ENCODE data around the gene TMEM150A. TPM values are rescaled to one million over a fixed set of nuclear protein-coding genes. Genes with fewer than 3 reads are reported as not detected.

TMEM150A gene
- total RNA-seq, 2 experiments from 2014 or later, result 3.9 to 4.4 TPM

DNA sequence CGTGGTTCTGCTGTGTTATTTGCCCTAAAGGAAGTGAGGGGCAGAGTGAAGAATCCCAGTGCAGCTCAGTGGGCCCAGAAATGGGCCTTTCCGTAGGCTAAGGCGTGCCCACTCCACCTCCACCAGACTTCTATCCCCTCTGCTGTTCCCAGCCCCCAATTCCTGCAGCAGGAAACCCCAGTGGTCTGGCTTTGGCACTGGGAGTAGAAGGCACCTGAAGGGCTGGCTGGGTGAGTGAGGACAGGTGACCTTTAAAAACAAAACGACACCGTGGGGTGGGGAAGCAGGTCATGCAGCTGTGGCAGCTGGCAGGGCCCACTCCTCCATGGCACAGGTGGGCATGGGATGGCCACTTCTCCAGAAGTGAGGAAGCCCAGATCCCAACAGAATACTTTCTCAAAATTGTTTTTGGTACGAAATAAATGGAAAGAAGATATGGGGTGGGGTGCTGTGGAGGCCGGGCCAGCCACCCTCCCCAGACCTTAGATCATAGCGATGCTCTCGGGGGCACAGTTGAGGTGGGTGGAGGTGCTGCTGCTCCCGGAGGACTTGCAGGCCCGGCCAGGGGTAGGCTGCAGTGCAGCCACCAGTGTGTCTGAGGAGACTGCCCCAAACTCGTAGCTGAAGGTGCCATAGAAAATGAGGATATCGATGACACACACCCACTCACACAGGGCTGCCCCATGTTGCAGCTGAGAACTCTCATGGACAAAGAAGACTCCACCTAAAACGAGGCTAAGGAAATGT is 3.7 kb downstream of the TMEM150A start:
- POLR2A ChIA-PET, result no interaction called here
- CTCF ChIA-PET, result no interaction called here

DNA sequence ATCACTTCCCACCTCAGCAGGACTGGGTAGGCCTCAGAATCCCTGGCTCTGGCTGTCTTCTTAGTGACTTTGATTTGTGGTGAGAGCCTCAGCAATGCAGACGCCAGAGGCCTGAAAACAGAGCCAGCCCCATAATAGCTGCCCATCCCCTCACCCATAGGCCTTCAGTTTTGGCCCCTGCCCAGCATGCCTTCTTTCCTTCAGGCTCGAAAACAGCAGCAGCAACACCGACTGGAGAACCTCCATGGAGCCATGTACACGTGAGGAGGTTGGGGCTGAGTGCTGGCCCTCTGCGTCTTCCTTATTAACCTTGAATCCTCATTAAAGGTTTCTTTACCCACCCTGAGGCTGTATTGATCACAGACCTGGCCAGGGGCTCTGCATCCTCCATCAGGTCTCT is 5.3 kb downstream of the TMEM150A start:
- POLR2A ChIA-PET, result no interaction called here
- CTCF ChIA-PET, result no interaction called here

DNA sequence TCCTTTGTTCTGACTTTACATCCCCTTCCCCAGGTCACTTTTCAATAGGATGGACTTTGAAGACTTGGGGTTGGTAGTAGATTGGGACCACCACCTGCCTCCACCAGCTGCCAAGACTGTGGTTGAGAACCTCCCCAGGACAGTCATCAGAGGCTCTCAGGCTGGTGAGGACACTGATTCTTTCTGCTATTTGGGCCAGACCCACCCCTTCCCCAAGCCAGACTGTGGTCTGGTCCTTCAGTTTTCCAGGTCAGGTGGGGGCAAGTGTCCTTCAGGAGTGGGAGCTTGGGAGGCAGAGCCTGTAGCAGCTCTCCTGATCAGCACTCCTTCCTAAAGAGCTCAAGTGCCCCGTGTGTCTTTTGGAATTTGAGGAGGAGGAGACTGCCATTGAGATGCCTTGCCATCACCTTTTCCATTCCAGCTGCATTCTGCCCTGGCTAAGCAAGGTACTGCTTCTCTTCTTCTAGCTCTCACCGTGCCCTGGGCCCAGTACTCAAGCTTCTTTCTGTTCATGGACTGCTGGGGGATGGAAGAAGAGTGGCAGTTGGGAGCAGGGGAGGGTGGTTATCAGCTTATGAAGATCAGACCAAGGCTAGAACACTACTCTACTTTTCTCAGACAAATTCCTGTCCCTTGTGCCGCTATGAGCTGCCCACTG is 5.9 kb downstream of the TMEM150A start:
- CTCF ChIA-PET, result interaction anchor here (1.0 kb wide), 1 partner anchor 8 kb away, joined by 3 read pairs; no protein-coding TSS in a partner anchor
- POLR2A ChIA-PET, result interaction anchor here (1.9 kb wide), 1 partner anchor 12 kb away, joined by 12 read pairs; the partner anchor contains the start of gene VAMP5

DNA sequence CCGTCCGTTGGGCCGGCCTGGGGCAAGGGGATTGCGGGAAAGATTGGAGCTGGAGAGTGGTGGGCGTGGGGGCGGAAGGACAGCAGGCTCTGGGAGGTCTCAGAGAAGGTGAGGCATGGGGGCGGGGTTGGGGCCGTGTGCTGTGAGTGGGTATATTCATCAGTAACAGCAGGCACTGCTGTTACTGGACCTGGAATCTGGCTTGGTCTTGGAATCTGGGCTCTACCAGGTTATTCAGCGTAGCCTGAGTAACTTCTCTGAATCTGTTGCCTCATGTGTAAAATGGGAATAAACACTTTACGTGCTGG is 6.5 kb downstream of the TMEM150A start:
- ChIA-PET POLR2A (interaction anchor here (0.9 to 1.9 kb wide), 3 partner anchors 9 to 15 kb away, joined by 3 to 12 read pairs (median 3); partner anchors contain the start of gene VAMP5), CTCF (interaction anchor here (1.0 to 1.6 kb wide), 4 partner anchors 9 to 21 kb away, joined by 3 to 6 read pairs (median 3); partner anchors contain the start of genes C2orf68 and VAMP8)

DNA sequence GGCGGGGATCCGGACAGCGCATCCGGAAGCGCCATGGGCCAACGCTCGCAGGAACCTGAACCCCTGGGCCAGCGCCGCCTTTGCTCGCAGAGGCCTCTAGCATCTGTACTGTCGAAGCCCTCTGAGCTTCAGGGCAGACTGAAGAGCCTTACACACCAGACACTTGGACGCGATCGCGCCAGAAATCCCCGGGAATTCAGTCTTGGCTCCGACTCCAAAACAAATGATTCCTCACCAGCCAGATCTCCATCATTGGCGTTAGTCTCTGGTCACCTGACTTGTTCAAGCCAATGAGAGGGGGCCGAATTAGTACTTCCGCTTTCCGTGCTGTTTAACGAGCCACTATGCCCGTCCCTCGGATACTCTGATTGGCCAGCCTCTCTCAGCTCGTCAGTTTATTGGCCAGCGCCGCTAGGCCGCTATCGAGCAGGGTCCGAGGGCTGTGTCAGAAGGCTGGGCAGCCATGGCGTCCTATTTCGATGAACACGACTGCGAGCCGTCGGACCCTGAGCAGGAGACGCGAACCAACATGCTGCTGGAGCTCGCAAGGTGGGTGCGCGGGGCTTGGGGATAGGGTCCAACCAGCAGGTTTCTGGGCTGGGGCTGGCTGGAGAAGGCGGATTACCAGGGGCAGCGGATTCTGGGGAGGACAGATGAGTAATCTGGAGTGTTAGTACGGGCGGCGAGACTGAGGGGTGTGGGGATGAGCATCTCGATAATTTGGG is 7.0 kb downstream of the TMEM150A start, which contains the start of gene RNF181:
TSS of gene RNF181 (plus strand) at position 445 of the 725 bp plus-strand sequence. CDS start at position 464, 19 bp downstream.
- ChIA-PET CTCF (interaction anchor here (0.6 to 1.8 kb wide), 7 partner anchors 9 to 285 kb away, joined by 3 to 7 read pairs (median 3); partner anchors contain the start of genes C2orf68 and VAMP8), POLR2A (interaction anchor here (0.7 to 1.9 kb wide), 8 partner anchors 10 to 162 kb away, joined by 3 to 12 read pairs (median 5); partner anchors contain the start of genes C2orf68, GGCX, MAT2A and VAMP5)

DNA sequence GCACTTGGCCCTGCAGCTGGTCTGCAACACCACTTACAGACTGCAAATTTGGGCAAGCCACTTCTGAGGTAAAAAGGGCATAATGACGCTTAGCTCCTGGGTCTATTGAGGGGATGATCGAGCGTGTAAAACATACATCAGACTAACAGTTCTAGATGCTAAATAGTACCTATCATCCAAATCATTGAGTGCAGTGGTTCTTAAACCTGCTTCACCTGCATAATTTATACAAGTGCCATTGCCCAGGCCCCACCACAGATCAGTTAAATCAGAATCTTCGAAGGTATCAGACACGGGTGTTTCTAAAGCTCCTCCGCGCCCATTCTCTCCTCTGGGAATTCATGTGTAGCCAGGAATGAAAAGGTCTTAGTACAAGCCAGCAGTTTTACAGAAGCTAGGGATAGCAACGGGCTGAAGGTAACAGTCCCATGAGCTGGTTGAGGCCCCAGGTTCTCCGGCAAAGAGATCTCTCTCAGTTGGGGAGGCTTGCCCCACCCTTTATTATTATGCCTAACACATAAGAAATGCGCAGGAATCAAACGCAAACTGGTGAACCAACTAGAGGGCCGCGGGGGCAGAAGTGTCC is 7.7 kb downstream of the TMEM150A start:
- POLR2A ChIA-PET, result interaction anchor here (0.7 to 1.9 kb wide), 8 partner anchors 10 to 161 kb away, joined by 3 to 12 read pairs (median 5); partner anchors contain the start of genes C2orf68, GGCX, MAT2A and VAMP5
- CTCF ChIA-PET, result interaction anchor here (0.6 to 1.8 kb wide), 7 partner anchors 9 to 511 kb away, joined by 3 to 7 read pairs (median 3); partner anchors contain the start of genes C2orf68, POLR1A, PTCD3 and VAMP8

DNA sequence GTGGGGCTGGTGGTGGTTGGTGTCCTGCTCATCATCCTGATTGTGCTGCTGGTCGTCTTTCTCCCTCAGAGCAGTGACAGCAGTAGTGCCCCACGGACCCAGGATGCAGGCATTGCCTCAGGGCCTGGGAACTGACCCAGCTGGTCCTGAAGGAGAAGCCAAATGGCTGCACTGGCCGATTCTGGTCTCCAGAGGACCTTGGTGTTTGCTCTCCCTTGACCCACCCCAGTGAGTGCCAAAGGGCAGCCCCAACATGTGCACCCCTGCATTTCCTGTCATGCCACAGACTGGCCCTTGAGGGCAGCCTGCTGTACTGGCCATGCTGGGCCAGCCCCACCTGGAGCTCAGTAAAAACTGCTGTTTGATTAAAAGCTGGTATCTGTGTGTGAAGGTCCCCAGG is 9.5 kb downstream of the TMEM150A start:
- ChIA-PET CTCF (no interaction called here), POLR2A (interaction anchor here (0.6 to 0.7 kb wide), 2 partner anchors 11 to 12 kb away, joined by 3 to 7 read pairs; no protein-coding TSS in a partner anchor)

DNA sequence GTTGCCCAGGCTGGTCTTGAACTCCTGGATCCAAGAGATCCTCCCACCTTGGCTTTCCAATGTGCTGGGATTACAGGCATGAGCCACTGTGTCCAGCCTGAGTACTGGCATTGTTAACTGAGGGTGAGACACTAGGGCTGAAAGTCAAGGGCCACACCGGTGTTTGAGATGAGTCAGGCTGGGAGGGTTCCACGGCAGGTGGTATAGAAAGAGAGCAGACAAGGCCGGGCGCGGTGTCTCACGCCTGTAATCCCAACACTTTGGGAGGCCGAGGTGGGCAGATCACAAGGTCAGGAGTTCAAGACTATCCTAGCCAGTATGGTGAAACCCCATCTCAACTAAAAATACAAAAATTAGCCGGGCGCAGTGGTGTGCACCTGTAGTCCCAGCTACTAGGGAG is 10.2 kb downstream of the TMEM150A start:
- ChIA-PET CTCF (interaction anchor here (0.6 kb wide), 1 partner anchor 39 kb away, joined by 3 read pairs; no protein-coding TSS in a partner anchor), POLR2A (interaction anchor here (0.6 kb wide), 1 partner anchor 62 kb away, joined by 5 read pairs; no protein-coding TSS in a partner anchor)

DNA sequence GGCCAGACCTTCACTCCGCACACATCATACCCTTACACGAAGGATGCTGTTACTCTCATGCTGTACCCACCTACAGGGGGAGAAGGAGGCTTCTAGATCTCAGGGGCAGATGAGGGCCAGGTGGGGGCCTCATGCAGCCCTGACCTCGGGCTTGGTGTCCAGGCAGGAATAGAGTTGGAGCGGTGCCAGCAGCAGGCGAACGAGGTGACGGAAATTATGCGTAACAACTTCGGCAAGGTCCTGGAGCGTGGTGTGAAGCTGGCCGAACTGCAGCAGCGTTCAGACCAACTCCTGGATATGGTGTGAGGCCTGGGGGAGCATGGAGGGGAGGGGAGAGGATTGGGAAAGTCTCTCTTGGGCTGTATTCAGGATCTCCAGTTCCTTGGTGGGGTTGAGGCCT is 10.9 kb downstream of the TMEM150A start:
- ChIA-PET CTCF (no interaction called here), POLR2A (no interaction called here)

DNA sequence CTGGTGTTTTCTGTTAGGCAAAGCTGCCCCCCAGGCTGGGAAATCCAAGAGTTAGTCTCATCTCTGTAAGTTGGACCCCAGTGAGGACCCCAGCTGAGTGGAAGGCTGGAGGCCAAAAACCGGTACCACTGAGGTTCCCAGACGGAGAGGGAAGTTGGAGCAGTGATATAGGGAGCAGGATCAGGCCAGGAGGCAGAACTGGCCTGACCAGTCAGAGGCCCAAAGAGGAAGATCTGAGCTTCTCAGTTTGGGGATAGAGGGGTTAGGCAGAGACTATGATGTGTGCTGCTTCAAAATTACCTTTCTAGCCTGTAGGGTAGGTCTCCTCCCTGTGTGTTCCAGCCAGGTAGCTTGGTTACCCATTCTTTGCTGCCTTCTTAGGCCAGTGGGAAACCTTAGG is 11.5 kb downstream of the TMEM150A start:
- CTCF ChIA-PET, result no interaction called here
- POLR2A ChIA-PET, result no interaction called here

DNA sequence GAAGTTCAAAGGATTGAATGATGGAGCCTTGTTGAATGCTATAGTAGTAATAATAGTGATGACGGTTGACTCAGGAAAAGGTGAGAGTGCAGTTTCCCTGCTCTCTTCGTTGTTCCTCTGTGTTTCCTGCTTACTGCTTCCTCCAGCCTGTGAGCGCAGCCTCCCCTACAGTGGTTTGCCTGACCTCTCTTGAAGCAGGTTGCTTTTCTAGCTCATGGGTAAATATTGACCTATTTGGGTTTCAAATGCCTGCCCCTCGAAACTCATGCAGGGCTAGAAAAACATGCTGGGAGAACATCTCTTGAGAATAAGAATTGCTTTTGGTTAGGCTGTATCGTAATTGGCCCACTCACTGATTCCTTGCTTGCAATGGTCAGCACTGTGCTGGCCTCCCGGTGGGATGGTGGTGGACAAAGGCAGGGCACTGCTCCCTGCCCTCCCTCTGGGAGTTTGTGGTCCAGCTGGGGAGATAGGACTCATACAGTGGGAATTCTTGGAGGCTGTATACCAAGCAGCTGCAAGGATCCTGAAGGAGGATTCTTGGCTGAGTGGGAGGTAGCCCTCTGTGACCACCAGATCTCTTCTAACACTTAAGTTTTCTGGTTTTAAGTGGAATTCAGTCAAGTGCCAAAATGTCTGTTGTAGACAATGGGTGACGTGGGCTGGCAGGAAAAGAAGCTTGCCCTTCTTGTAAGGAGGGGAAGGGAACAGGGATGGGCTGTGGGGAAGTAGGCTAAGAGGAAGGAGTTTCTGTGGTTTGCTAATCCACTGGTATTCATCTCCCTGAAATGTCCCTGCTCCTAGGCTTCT is 12.3 kb downstream of the TMEM150A start:
- CTCF ChIA-PET, result interaction anchor here (1.3 kb wide), 1 partner anchor 13 kb away, joined by 4 read pairs; the partner anchor contains the start of gene TMEM150A
- POLR2A ChIA-PET, result no interaction called here

DNA sequence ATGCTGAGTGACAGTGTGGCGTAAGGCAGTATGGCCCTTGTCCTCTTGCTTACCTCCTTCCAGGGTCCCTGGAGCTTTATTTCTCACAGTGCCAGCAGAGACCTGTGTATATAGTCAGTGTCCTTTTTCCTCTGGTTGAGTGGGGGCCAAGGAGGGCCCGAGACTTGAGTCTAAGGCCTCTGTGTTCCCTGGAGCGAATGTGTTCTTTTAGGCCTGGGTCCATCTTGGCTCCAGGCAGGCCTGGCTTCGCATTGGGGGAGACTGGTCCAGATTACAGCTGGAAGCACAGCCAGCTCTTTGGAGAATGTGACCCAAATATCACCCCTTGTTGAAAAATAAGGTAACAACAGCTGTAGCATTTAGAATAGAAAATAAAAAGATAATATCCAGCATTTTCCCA is 13.3 kb downstream of the TMEM150A start:
- CTCF ChIA-PET, result interaction anchor here (1.3 kb wide), 1 partner anchor 14 kb away, joined by 4 read pairs; the partner anchor contains the start of gene TMEM150A
- POLR2A ChIA-PET, result no interaction called here

DNA sequence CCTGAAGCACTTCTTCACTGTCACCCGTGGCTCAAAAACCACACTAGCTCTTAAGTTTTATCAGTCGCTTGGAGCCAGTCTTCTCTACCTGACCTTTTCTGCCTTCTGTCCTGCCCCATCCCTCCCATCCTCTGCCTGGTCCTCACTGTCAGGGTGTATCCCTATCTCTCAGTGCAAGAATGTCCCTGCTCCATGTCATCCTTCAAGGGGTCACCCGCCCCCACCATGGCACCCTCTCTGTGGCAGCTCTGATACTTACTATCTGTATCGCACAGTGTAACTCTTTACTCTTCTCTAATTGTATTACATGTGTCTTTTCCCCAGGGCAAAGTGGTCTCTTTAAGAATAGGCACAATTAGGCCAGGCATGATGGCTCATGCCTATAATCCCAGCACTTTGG is 13.9 kb downstream of the TMEM150A start:
- CTCF ChIA-PET, result interaction anchor here (1.3 kb wide), 1 partner anchor 15 kb away, joined by 4 read pairs; the partner anchor contains the start of gene TMEM150A
- POLR2A ChIA-PET, result no interaction called here

DNA sequence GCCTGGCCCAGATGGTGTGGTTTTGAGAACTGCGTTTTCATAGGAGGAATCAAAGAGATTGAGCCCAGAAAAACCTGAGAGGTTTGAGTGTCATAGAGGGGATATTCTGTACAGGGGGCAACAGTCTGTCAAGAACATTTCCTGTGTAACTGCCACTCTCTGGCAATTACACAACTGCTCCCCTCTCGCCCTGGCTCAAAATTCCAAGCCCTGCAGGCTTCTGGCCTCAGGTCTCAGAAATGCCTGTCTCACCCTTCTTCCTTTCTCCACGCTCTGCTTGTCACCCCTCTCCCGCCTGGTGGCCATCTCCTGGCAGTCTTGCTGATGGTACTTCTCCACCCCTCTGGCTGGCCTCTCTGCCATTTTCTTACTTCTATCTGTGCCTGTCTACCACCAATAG is 14.3 kb downstream of the TMEM150A start:
- ChIA-PET CTCF (interaction anchor here (1.1 kb wide), 1 partner anchor 10 kb away, joined by 7 read pairs; the partner anchor contains the start of gene VAMP8), POLR2A (no interaction called here)

DNA sequence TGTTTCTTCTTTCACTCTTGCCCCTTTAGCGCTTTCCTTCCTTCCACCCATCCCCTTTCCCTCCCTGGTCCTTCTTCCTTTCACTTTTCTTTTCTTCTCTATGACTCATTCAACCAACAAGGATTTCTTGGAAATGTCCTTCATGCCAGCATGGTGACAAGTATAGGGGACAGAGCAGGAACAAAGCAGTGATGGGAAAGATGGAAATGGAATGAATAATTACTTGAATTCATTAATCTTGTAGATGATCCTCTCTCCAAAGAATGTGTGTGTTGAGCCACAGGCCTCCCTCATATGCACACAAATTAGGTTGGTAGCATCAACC is 16.8 kb downstream of the TMEM150A start:
- POLR2A ChIA-PET, result interaction anchor here (2.9 kb wide), 1 partner anchor 10 kb away, joined by 12 read pairs; the partner anchor contains the start of gene RNF181
- CTCF ChIA-PET, result no interaction called here

DNA sequence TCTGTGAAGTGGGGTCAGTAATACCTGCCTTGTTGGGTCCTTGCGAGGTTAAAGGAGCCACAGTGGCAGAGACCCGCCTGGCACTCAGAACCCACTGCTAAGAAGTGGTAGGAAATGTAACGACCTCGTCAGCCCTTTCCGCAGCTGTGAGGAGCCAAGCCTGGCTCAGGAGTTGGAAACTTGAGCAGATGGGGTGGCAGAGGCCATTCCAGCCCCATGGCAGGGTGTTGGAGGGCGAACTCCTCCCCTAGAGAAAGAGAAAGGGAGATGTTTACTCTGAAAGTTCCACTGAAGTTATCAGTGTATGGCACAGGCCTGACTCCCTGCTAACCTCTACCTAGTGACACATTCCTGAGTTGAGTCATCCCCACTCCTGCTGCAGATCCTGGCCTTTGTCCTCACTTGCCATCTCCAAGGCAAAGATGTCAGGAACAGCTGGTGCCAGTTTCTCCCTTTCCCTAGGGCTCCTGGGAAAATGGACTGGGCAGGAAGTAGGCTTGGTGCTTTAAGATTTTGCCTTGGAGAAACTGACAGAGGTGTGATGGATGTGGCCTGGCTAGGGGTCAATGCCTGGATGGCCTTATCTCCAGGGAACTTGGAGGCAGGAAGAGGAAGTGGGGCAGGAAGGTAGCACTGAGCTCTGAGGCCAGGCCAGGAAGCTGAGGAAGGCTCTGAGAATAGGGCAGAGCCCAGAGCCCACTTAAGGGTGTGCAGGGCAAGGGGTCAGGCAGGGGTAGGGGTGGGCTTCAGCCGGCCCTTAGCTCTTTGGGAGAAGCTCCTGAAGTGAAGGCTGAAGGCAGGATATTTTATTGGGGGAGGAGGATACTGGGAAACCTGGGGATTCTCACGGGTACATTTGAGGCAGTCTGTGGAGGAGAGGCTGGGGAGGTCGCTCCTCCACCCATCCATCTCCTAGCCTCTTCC is 17.4 kb downstream of the TMEM150A start:
- CTCF ChIA-PET, result interaction anchor here (1.5 to 1.8 kb wide), 2 partner anchors 24 to 52 kb away, joined by 3 to 4 read pairs; no protein-coding TSS in a partner anchor
- POLR2A ChIA-PET, result interaction anchor here (0.6 to 2.9 kb wide), 3 partner anchors 10 to 32 kb away, joined by 3 to 12 read pairs (median 3); partner anchors contain the start of gene RNF181

DNA sequence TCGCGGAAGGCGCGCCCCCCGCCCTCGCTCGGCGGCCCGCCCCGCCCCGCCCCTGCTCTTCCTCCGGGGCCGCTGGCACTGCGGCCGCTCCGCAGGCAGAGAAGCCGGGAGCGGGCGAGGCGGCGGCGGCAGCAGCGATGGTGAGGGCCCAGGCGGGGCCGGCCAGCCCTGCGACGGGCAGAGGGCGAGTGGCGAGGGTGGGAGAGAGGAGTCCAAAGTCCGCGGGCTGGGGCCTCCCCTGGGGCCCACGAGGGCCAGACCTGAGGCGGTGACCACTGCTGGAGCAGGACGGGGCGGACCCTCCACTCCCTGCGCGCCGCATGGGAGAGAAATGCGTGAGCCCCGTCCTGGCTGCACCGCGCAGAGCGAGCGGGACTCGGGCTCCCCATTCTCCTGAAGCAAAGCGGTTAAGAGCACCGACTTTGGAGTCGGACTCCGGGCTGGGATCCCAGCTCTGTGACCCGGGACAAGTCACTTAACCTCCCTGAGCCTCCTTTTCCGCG is 18.1 kb downstream of the TMEM150A start, which contains the start of gene VAMP5:
TSS of gene VAMP5 (plus strand) at position 78 of the 503 bp plus-strand sequence. CDS start at position 138, 60 bp downstream.
- ChIA-PET POLR2A (interaction anchor here (0.6 to 2.9 kb wide), 2 partner anchors 11 to 33 kb away, joined by 3 to 12 read pairs; partner anchors contain the start of gene RNF181), CTCF (interaction anchor here (1.5 to 1.8 kb wide), 2 partner anchors 24 to 53 kb away, joined by 3 to 4 read pairs; no protein-coding TSS in a partner anchor)

Measured in activated CD8-positive, alpha-beta memory T cell treated with anti-CD3 and anti-CD28 coated beads for 36 hours (primary cell).